Upper lobe of left lung (tissue), 4 donors: Measurements from ENCODE around the gene ASTL.

Experiments
- CTCF ChIP-seq, 6 experiments: fragments of 450-650 bp in 4 of 6; fragments of 200-600 bp in 2 of 6; sonication (generic) in 2 of 6; IDR thresholded peaks; one replicate each; pipeline ENCODE4 v1.5.1; 2016 to 2019; ENCODE audit warnings: antibody characterized with exemption in 6 of 6
- POLR2AphosphoS5 ChIP-seq, 2 donors: sonication (generic); formaldehyde crosslinking; IDR thresholded peaks; one replicate each; pipeline ENCODE4 v1.5.1; 2017; ENCODE audit warnings: antibody characterized with exemption in 2 of 2

- no peak for TF ChIP-seq CTCF (IDR thresholded peaks at IDR 0.05)
- TF ChIP-seq POLR2AphosphoS5 (IDR thresholded peaks at IDR 0.05): no peak
These were observed 44.8 kb downstream of the ASTL start for GRCh38 chr2:96093528-96093927.
